D721Med (cell line): Measurements from ENCODE around the gene ARRDC3.
"Not testable (repeated sequence)": the region's sequence is repeated elsewhere in the genome, so short reads cannot be mapped to it uniquely, and the experiment has no call there.

ENCODE experiments used
- DNase-seq: peaks from one replicate; pipeline ENCODE4 v3.0.0; 2011; ENCODE audit warnings: low spot score; ENCODE audit not compliant: insufficient read length
- FAIRE-seq: peaks from 2 replicates; lab custom pipeline; 2011; peaks lifted over from hg19 to GRCh38; lab: Jason Lieb, UNC
- TF ChIP-seq, protein P1 (sequence below): IDR thresholded peaks from 2 replicates; pipeline ENCODE4 v1.5.1; 2012; ENCODE audit warnings: mild to moderate bottlenecking, control low read depth; ENCODE audit not compliant: insufficient read depth; ENCODE audit errors: missing control alignments

The ARRDC3 gene

DNA sequence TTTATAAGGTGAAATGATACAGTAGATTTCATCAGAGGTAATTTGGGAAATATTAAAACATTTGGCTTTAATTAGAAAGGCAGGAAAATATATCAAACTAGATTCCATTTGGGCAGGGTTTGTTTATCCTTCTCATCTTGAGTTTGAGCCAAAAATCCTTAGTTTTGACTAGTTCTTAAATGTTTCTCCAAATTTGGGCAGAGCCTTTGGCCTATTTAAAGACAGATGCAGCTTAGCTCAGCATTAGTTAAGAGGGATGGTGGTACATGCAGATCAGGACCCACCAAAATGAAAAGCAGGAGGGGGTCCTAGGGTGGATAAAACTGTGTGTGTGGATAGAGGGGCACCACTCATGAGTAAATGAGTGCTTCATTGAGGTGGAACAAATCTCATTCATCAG, 20.3 kb upstream of the ARRDC3 start:
- TF ChIP-seq, protein P1, sequence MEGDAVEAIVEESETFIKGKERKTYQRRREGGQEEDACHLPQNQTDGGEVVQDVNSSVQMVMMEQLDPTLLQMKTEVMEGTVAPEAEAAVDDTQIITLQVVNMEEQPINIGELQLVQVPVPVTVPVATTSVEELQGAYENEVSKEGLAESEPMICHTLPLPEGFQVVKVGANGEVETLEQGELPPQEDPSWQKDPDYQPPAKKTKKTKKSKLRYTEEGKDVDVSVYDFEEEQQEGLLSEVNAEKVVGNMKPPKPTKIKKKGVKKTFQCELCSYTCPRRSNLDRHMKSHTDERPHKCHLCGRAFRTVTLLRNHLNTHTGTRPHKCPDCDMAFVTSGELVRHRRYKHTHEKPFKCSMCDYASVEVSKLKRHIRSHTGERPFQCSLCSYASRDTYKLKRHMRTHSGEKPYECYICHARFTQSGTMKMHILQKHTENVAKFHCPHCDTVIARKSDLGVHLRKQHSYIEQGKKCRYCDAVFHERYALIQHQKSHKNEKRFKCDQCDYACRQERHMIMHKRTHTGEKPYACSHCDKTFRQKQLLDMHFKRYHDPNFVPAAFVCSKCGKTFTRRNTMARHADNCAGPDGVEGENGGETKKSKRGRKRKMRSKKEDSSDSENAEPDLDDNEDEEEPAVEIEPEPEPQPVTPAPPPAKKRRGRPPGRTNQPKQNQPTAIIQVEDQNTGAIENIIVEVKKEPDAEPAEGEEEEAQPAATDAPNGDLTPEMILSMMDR: no peak
- DNase-seq (no peak), FAIRE-seq (no peak)

DNA sequence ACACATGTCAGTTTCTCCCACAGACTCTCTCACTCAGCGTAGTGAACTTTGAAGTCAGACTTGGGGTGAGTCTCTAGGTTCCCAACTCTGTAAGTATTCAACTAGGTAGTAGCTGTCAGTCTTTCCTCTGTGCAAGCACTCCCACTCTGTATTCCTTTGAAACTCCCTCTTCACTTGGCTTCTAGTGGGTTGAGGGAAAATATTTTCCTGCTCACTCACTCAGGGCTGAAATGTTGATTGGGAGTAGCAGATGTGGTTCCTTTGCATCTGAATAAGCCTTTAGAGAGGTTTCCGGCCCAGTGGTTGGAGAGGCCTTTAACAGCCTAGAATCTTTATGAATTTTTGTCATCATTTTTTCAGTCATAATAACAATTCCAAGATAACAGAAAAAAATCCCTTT, 18.1 kb upstream of the ARRDC3 start:
- no peak for FAIRE-seq
- TF ChIP-seq, protein P1: no peak
- no peak for DNase-seq

DNA sequence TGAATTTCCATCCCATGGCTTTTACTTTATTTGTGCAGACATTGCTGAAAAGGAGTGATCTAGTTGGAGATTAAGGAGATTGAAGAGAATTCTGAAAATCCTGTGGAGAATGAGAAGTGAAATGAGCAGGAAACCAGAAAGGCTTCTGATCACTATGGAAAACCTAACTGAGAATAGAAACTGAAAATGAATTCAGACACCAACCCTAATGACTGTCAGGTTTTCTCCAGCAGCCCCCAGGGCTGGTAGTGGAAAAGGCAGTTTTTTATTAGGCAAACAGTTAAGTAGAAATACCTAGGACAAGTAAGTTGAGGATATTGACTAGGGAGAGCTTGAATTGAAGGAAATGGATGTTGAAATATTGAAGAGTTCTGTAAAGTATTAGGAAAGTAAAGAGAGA, 14.7 kb upstream of the ARRDC3 start:
- no peak for FAIRE-seq
- TF ChIP-seq, protein P1: no peak
- DNase-seq: no peak

DNA sequence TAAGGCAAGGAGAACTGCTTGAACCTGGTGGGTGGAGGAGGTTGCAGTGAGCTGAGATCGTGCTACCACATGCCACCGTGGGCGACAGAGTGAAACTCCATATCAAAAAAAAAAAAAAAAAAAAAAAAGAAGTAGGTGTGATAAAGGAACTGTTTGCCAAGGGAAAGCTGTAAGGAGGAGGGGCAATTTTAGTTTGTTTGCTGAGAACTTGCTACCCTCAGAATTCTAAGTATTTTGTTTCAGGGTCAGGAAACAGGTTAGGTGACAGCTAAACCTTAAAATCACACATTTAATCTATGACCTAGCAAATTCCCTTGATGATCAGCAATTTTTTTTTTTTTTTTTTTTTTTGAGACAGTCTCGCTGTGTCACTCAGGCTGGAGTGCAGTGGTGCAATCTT, 7.2 kb upstream of the ARRDC3 start:
- FAIRE-seq (no peak), DNase-seq (no peak)
- TF ChIP-seq, protein P1: no peak

DNA sequence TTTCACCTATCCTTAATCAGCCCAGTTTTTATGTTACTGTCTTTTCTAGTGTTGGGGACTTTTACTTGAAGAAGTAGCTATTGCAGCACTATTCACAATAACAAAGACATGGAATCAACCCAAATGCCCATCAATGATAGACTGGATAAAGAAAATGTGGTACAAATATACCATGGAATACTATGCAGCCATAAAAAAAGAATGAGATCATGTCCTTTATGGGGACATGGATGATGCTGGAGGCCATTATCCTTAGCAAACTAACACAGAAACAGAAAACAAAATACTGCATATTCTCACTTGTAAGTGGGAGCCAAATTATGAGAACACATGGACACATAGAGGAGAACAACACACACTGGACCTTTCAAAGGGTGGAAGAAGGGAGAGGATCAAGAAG, 6.4 kb upstream of the ARRDC3 start:
- not testable (repeated sequence) for DNase-seq, FAIRE-seq

DNA sequence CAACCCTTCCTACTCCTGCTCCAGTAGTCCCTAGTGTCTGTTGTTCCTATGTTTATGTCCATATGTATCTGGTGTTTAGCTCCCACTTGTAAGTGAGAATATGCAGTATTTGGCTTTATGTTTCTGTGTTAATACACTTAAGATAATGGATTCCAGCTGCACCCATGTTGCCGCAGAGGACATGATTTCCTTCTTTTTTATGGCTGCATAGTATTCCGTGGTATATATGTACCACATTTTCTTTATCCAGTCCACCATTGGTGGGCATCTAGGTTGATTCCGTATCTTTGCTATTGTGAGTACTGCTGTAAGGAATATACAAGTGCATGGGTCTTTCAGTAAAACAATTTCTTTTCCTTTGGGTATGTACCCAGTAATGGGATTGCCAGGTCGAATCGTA, 5.2 kb upstream of the ARRDC3 start:
- TF ChIP-seq, protein P1: no peak
- FAIRE-seq (no peak), DNase-seq (no peak)

DNA sequence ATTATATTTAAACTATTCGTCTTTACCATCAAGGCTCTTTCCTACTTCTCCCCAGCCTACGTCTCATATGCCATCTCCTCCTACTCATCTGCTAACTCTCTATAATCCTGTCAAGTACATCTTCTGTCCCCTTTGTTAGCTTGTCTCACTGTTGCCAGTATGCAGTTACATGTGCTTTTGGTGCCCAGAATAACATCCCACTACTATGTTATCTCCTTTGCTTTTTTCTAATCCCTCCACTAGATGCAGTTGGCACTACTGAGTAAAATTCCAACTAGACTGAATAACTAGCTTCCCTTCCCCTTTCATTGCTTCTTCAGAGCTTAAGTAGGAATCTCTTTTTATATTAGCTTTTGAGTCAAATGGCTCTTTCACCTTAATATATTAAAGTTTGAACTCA, 3.0 kb upstream of the ARRDC3 start:
- TF ChIP-seq, protein P1: no peak
- no peak for FAIRE-seq

DNA sequence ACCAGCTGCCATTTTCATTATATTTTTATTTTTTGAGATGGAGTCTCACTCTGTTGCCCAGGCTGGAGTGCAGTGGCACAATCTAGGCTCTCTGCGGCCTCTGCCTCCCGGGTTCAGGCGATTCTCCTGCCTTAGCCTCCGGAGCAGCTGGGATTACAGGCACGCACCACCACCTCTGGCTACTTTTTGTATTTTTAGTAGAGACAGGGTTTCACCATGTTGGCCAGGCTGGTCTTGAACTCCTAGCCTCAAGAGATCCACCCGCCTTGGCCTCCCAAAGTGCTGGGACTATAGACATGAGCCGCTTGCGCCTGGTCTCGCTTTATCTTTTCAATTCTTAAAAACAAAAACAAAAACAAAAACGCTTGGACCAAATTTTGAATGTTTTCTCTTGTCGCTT, 2.5 kb upstream of the ARRDC3 start:
- DNase-seq, FAIRE-seq: not testable (repeated sequence)

More for the DNA sequence above, 3.0 kb upstream of the ARRDC3 start:
- no peak for DNase-seq
